Heart left ventricle (tissue), 16 donors: ENCODE results near the gene WFDC8. TPM values are rescaled to one million over a fixed set of nuclear protein-coding genes. Genes with fewer than 3 reads are reported as not detected.

Source experiments
- ATAC-seq, 4 donors: fragments of 200-7000 bp; cut with Tn5 transposase; one replicate each; pipeline ENCODE4 v1.9.1; 2020 to 2022; ENCODE audit warnings: moderate library complexity in 4 of 4, mild to moderate bottlenecking in 3 of 4, moderate number of reproducible peaks in 1 of 4
- DNase-seq, 5 donors: peaks; one replicate each; pipeline ENCODE4 v3.0.0-alpha.2; 2020
- H3K27ac ChIP-seq, 12 donors: fragments of 200-600 bp; sonication (generic) in 4 of 12; one replicate each; pipeline versions ENCODE4 v1.5.0 to v1.8.0; 2016 to 2022; ENCODE audit warnings: mild to moderate bottlenecking in 2 of 12
- H3K27me3 ChIP-seq, 9 donors: fragments of 200-600 bp; sonication (generic) in 2 of 9; one replicate each; pipeline versions ENCODE4 v1.5.1 to v1.8.0; 2016 to 2022; ENCODE audit warnings: mild to moderate bottlenecking in 3 of 9
- H3K36me3 ChIP-seq, 9 donors: fragments of 200-600 bp; sonication (generic) in 2 of 9; one replicate each; pipeline versions ENCODE4 v1.5.0 to v1.8.0; 2018 to 2022; ENCODE audit warnings: mild to moderate bottlenecking in 2 of 9
- H3K4me1 ChIP-seq, 12 donors: fragments of 200-600 bp; sonication (generic) in 4 of 12; one replicate each; pipeline versions ENCODE4 v1.5.0 to v1.8.0; 2016 to 2022; ENCODE audit warnings: mild to moderate bottlenecking in 3 of 12
- H3K4me3 ChIP-seq, 12 donors: fragments of 200-600 bp; sonication (generic) in 4 of 12; one replicate each; pipeline versions ENCODE4 v1.5.0 to v1.8.0; 2017 to 2022; ENCODE audit warnings: mild to moderate bottlenecking in 9 of 12, moderate library complexity in 4 of 12
- H3K9me3 ChIP-seq, 12 donors: fragments of 200-600 bp; sonication (generic) in 4 of 12; one replicate each; pipeline versions ENCODE4 v1.5.0 to v1.8.0; 2016 to 2022; ENCODE audit warnings: mild to moderate bottlenecking in 1 of 12
- CTCF ChIP-seq, 12 donors: fragments of 200-600 bp; sonication (generic) in 4 of 12; IDR thresholded peaks; one replicate each; pipeline versions ENCODE4 v1.5.0 to v1.8.0; 2018 to 2022; ENCODE audit warnings: antibody characterized with exemption in 12 of 12, mild to moderate bottlenecking in 5 of 12
- POLR2A ChIP-seq, 2 donors: fragments of 450-650 bp; IDR thresholded peaks; one replicate each; pipeline ENCODE4 v1.6.1; 2017; ENCODE audit warnings: antibody characterized with exemption in 2 of 2, mild to moderate bottlenecking in 2 of 2, moderate library complexity in 2 of 2
- WGBS, 4 donors: extraction: QIAGEN DNeasy Blood & Tissue Kit in 2 of 4; methylation state at CpG; one replicate each; pipeline versions ENCODE4 v1.1.5 to v1.1.7; 2013 to 2018; 5-methylcytosine and 5-hydroxymethylcytosine counted together
- intact Hi-C, 10 donors: fragments of 100-400 bp; cut with DNase I; formaldehyde crosslinking; loops; one replicate each; pipeline versions ENCODE4 v1.11.1 to v1.14.2; 2022
- polyA plus RNA-seq, 2 donors: library from polyadenylated mRNA; stranded (reverse); fragments of 200-250 nt; gene quantifications; one replicate each; pipeline ENCODE4 v1.2.3, GENCODE V29; 2013
- total RNA-seq, 9 donors: library from RNA; depleted of rRNA in 2 of 9; stranded (reverse); fragments of >200 nt in 2 of 9; fragmentation: NEBNext Ultra II Directional in 3 of 9; extraction: Animal tissue kit (Norgen Biotek cat#: 25700) in 3 of 9; gene quantifications; one replicate each; pipeline versions ENCODE4 v1.1.0 to v1.2.4, GENCODE V29; 2016 to 2023
- donor health status: ischemic (EF 13 %, LVEDD 7.1; RV severe dilation, severe dysfunction).
- donor health status: healthy with polysubstance abuse.
- donor health status: DM: no; HTN: yes; CAD: no.
- donor health status: DM: no; HTN: no; CAD: no.
- donor health status: ischemic (EF 25% LVEDD 6.9; RV normal size, moderate dysfunction).
- donor health status: ischemic (EF 25% LVEDD 5.7; RV mildly dilated, moderate dysfunction).
- donor health status: healthy.
- donor health status: DM: yes; HTN: yes; CAD: no.
- donor health status: ischemic (EF 35%, LVEDD 5.7; RV mildly dilated, moderate dysfunction).
- donor health status: nonischemic (EF 11% LVEDD 7.7; RV severe dilation, severe dysfunction).
- donor health status: DM: yes; HTN: yes; CAD: no.
- donor health status: PGD.
- donor health status: ischemic (EF 29% LVEDD 5.4; RV normal size, mild dysfunction).
- donor health status: nonischemic (EF 23%, LVEDD 6.1; RV moderate dilation, normal function).

Gene WFDC8
- total and polyA plus RNA-seq, 11 donors, result not detected

- ATAC-seq, result no peak
- Histone ChIP-seq H3K36me3 (no peaks in the 10 kb centered on the region), H3K27ac (no peak overlapping the region), H3K9me3 (no peaks in the 10 kb centered on the region), H3K4me3 (no peak overlapping the region), H3K4me1 (no peaks in the 10 kb centered on the region), H3K27me3 (peaks cover 0 to 17% (median 0%) of the 10 kb centered on the region in 9 donors)
- no peak for DNase-seq
- 54 to 59% (median 58%) methylated on average over 3 of the region's 3 CpGs for WGBS, 4 donors
- intact Hi-C loops, result no loop called here
- no peak for TF ChIP-seq CTCF (IDR thresholded peaks at IDR 0.05)
- TF ChIP-seq POLR2A (IDR thresholded peaks at IDR 0.05), result no peak
Measured at GRCh38 chr20:45583502-45583901, 4.4 kb upstream of the WFDC8 start.

GRCh38 chr20:45581702-45582101 is 2.6 kb upstream of the WFDC8 start:
- H3K36me3 ChIP-seq, result no peaks in the 10 kb centered on the region
- TF ChIP-seq CTCF (IDR thresholded peaks at IDR 0.05) (no peak), POLR2A (IDR thresholded peaks at IDR 0.05) (no peak)
- no peaks in the 10 kb centered on the region for H3K9me3 ChIP-seq
- H3K27ac ChIP-seq, result no peak overlapping the region
- no peaks in the 10 kb centered on the region for H3K4me1 ChIP-seq
- DNase-seq (no peak), ATAC-seq (no peak)
- intact Hi-C loops, result no loop called here
- no peak overlapping the region for H3K4me3 ChIP-seq
- peaks cover 0 to 17% (median 0%) of the 10 kb centered on the region in 9 donors for H3K27me3 ChIP-seq

- Histone ChIP-seq H3K4me3 (no peak overlapping the region), H3K36me3 (no peaks in the 10 kb centered on the region), H3K9me3 (no peaks in the 10 kb centered on the region), H3K27me3 (peaks cover 0 to 18% (median 4%) of the 10 kb centered on the region in 9 donors), H3K4me1 (no peaks in the 10 kb centered on the region), H3K27ac (no peak overlapping the region)
- DNase-seq (no peak), ATAC-seq (no peak)
- no peak for TF ChIP-seq CTCF (IDR thresholded peaks at IDR 0.05)
- intact Hi-C loops, result no loop called here
- WGBS, 4 donors, result 83 to 92% (median 86%) methylated on average over 1 of the region's 1 CpG
Measured at GRCh38 chr20:45578231-45578630, 853 bp downstream of the WFDC8 start.

- WGBS, 4 donors, result 45 to 65% (median 55%) methylated on average over 2 of the region's 2 CpGs
- ATAC-seq, result no peak
- no peak overlapping the region for H3K27ac ChIP-seq
Measured at GRCh38 chr20:45576995-45577394, 2.1 kb downstream of the WFDC8 start.

More at GRCh38 chr20:45576995-45577394, 2.1 kb downstream of the WFDC8 start:
- no peak for DNase-seq
- Histone ChIP-seq H3K4me3 (no peak overlapping the region), H3K9me3 (no peaks in the 10 kb centered on the region), H3K27me3 (peaks cover 0 to 11% (median 0%) of the 10 kb centered on the region in 9 donors), H3K36me3 (no peaks in the 10 kb centered on the region), H3K4me1 (no peaks in the 10 kb centered on the region)
- intact Hi-C loops, result no loop called here
- no peak for TF ChIP-seq POLR2A (IDR thresholded peaks at IDR 0.05)
- no peak for TF ChIP-seq CTCF (IDR thresholded peaks at IDR 0.05)
